DMS 273 (cell line): ENCODE measurements around the gene PTPRO.

Source experiments
- DNase-seq: peaks from one replicate; lab custom pipeline; 2025; ENCODE audit not compliant: unreplicated experiment; lab: John Stamatoyannopoulos, UW

Gene PTPRO

GRCh38 chr12:15550793-15551192 lies 228.5 kb downstream of the PTPRO start:
- peak; percentile 63 for DNase-seq

DNA sequence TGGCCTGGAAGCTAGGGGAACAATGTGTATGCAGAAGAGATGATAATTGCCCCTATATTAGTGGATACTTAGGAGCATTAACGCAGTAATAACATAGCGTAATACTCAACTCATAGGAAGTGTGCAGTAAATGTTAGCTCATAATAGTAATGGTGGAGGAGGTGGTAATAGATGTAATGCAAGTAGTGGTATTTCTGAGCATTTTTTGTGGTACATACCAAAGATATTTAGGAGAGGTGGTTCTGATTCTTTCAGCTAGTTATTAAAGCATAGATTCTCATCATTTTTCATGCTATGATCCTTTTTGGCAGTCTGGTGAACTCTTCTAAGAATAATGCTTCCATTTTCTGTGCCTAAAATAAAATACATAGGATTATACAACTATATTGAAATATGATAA lies 233.1 kb downstream of the PTPRO start:
- DNase-seq = no peak

DNA sequence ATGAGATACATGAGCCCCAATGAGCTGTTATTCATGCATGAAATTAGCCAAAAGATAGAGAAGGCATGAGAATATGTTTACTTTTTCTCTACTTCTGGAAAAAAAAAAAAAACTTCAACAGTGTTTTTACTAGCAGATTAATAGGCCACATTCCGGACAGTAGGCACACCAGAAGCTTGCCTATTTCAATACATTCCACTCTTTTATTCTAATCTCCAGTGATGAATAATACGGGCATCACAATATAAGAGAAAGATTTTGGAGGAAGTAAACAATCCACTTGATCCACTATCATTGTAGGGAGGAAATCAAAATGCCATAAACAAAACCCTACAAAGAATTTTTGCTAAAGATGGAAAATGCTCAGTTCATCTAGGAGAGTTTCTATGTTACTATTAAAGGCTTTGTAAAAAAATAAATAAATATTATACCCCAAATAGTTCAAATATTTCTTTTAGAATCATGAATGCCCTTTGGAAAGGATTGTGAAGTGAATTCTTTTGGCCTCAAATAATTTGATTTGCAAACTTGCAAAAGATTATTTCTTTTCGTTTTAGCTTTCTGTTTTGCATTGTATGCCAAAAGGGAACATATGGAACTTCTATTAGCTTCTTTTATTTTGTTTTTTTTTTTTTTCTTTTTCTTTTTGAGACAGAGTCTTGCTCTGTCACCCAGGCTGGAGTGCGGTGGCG lies 234.2 kb downstream of the PTPRO start:
- no peak for DNase-seq

GRCh38 chr12:15558915-15559528 lies 236.7 kb downstream of the PTPRO start:
- DNase-seq = no peak

- no peak for DNase-seq
Observed at GRCh38 chr12:15561396-15561795, 239.1 kb downstream of the PTPRO start.

DNA sequence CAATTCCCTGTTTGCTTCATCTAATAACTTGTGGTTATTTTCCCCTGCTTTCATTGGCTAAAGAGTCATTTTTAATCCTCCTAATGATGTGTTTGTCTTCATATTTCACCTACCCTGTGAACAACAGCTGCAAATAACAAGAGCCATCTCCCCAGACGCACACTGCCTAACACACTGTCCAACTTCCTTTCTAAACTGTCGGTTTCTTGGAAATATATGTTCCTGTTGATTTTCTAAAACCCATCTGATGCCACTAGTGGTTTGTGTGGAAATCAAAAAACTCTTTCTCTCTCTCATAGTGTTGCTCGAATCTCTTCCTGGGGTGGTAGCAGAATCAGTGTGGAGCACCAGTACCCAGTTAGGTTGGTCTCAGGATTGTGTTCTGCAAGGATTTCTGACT lies 240.0 kb downstream of the PTPRO start:
- no peak for DNase-seq

- no peak for DNase-seq
Observed at GRCh38 chr12:15563663-15564062, 241.4 kb downstream of the PTPRO start.

GRCh38 chr12:15574353-15574752 lies 252.0 kb downstream of the PTPRO start:
- DNase-seq = no peak

GRCh38 chr12:15575671-15576541 lies 253.6 kb downstream of the PTPRO start:
- no peak for DNase-seq

- peak; percentile 2 for DNase-seq
Observed at GRCh38 chr12:15580431-15580830, 258.1 kb downstream of the PTPRO start.

- DNase-seq = no peak
Observed at GRCh38 chr12:15581006-15581405, 258.7 kb downstream of the PTPRO start.

- DNase-seq = no peak
Observed at GRCh38 chr12:15583804-15584203, 261.5 kb downstream of the PTPRO start.

DNA sequence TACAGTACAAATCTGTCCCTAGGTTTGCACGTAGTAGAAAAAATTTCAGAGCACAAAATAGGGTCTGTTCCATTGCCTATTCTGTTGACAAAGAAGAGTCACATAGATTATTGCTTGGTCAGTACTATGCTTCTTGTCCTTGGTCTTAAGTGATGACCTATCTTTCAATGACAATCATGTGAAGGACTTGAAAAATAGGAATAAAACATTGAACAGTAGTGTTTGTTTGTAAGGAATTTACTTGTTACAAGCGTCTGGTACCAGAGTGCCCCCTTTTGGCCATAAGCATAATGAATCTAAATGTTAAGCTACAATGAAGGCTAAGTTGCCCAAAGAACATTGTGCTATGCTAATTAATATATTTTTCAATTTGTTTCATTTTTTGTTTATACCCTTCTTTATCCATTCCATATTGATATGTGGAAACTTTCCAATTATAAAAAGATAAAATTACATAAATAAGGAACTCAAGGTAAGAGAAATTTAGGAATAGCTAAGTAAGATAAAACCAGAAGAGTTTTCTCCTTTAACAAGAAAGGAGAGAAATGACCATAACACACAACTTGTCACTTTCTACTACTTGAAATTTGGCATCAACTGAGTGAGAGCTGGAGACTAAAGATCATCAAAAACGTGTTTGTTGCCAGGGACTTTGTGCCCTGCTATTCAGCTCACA lies 262.2 kb downstream of the PTPRO start:
- DNase-seq = peak; percentile 52

- no peak for DNase-seq
Observed at GRCh38 chr12:15589328-15590032, 267.2 kb downstream of the PTPRO start.

DNA sequence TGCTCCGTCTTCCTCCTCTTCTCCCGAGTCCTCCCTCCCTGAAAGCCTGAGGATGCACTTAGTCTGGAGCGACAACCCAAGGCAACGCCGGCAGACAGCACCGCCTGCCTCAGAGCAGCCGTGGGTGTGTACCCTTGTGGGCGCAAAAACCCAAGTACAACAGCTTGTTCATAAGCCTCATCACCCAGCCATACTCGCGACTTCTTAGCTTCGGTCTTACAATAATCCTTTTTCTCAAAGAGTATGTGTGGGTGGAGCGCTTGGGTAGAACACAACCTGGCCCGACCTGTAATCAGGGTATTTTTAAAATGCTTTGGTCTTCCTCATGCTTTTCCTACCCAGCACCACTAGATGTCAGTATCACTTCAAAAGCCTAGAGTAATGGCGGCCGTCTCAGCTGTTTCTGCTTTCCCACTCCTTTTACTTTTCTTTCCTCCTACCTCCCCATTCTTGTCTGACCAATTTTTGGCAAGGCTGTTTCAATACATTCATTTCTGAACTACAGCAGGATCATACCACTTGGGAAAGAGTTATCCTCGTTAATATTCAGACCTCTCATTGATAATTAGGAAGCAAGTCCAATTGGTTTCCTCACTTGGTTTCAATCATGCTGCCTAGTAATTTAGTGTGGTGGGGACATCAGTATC lies 268.0 kb downstream of the PTPRO start:
- peak; percentile 75 for DNase-seq

DNA sequence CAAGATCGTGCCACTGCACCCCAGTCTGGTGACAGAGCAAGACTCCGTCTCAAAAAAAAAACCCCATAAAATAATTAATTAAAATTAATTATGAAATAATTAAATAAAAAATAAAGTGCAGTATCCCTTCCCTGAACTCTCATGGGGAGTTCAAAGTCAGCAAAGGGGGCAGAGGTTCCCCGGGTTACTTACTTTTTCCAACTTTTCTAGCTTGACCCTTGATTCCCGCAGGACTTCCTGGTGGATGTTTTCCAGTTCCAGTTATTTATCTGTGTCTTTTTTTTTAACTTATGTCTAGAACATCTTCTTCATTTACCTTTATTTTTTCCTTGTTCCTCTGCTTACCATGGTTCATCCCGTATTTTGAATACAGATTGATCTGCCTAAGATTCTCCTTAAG lies 269.5 kb downstream of the PTPRO start:
- DNase-seq = no peak

- DNase-seq = no peak
Observed at GRCh38 chr12:15592934-15593333, 270.6 kb downstream of the PTPRO start.

GRCh38 chr12:15596174-15596573 lies 273.9 kb downstream of the PTPRO start:
- DNase-seq = no peak

DNA sequence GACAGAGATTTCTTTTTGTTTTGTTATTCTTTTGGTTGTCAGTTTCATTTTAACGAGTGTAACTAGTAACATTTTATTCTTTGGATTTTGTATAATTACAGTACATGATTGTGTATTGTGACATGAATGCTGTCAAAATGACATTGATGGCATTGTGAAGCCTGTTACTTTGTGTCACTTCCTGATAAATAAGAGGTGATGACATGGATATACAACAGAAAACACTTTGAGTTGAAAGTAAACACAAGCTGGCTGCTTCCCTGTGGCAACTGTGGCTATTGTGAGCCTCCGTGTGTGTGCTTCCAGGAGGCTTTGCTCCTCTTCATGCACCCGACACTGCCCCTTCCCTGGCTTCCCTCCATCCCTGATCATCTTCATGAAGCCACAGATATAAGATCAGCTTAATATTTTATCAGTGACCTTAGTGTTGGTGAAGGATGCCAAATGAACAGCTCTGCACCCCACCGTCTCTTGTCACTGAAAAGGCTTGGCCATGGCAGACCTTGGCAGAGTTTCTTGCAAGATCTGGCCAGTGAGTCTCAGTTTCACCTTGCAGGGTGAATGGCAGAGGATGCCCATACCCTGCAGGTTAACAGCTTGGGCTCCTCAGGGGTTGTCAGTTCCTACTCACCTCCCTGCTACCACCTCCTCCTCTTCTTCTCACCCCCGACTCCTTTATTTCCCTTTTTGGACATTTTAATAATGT lies 275.0 kb downstream of the PTPRO start:
- no peak for DNase-seq
